ENCODE measurements around the gene NMBR.
"Not testable (repeated sequence)": the region's sequence is repeated elsewhere in the genome, so short reads cannot be mapped to it uniquely, and the experiment has no call there.

The NMBR gene

GRCh38 chr6:142146828-142147662 is at the start of gene NMBR, which contains the start of gene VTA1:
NMBR (minus strand) TSS chr6:142147122; CDS start chr6:142088658, 58,464 bp downstream.
VTA1 (plus strand) TSS chr6:142147263; CDS start chr6:142147288, 25 bp downstream.
- DNase-seq (ENCODE audit: low spot score): peak; percentile 95

GRCh38 chr6:142195862-142196541 is 49.1 kb upstream of the NMBR start:
- no peak for DNase-seq (ENCODE audit: low spot score)

GRCh38 chr6:142193621-142194020 is 46.7 kb upstream of the NMBR start:
- DNase-seq (ENCODE audit: low spot score): no peak

- no peak for DNase-seq (ENCODE audit: low spot score)
These were observed 45.4 kb upstream of the NMBR start for GRCh38 chr6:142192343-142192742.

GRCh38 chr6:142189057-142189456 is 42.1 kb upstream of the NMBR start:
- no peak for DNase-seq (ENCODE audit: low spot score)

- DNase-seq (ENCODE audit: low spot score): not testable (repeated sequence)
These were observed 41.4 kb upstream of the NMBR start for GRCh38 chr6:142188341-142188740.

GRCh38 chr6:142187209-142187608 is 40.3 kb upstream of the NMBR start:
- DNase-seq (ENCODE audit: low spot score): no peak

- no peak for DNase-seq (ENCODE audit: low spot score)
These were observed 38.7 kb upstream of the NMBR start for GRCh38 chr6:142185641-142186040.

GRCh38 chr6:142184307-142184706 is 37.4 kb upstream of the NMBR start:
- DNase-seq (ENCODE audit: low spot score): no peak

- DNase-seq (ENCODE audit: low spot score): no peak
These were observed 36.4 kb upstream of the NMBR start for GRCh38 chr6:142183351-142183750.

- no peak for DNase-seq (ENCODE audit: low spot score)
These were observed 35.1 kb upstream of the NMBR start for GRCh38 chr6:142182004-142182403.

- no peak for DNase-seq (ENCODE audit: low spot score)
These were observed 31.2 kb upstream of the NMBR start for GRCh38 chr6:142178129-142178528.

- no peak for DNase-seq (ENCODE audit: low spot score)
These were observed 27.8 kb upstream of the NMBR start for GRCh38 chr6:142174703-142175102.

- DNase-seq (ENCODE audit: low spot score): no peak
These were observed 27.1 kb upstream of the NMBR start for GRCh38 chr6:142173980-142174379.

GRCh38 chr6:142172758-142173157 is 25.8 kb upstream of the NMBR start:
- DNase-seq (ENCODE audit: low spot score): no peak

- DNase-seq (ENCODE audit: low spot score): no peak
These were observed 24.4 kb upstream of the NMBR start for GRCh38 chr6:142171351-142171750.

- DNase-seq (ENCODE audit: low spot score): no peak
These were observed 20.6 kb upstream of the NMBR start for GRCh38 chr6:142167486-142167885.

GRCh38 chr6:142167071-142167470 is 20.1 kb upstream of the NMBR start:
- DNase-seq (ENCODE audit: low spot score): no peak

- no peak for DNase-seq (ENCODE audit: low spot score)
These were observed 18.3 kb upstream of the NMBR start for GRCh38 chr6:142165227-142165626.

- DNase-seq (ENCODE audit: low spot score): no peak
These were observed 15.9 kb upstream of the NMBR start for GRCh38 chr6:142162780-142163179.

- not testable (repeated sequence) for DNase-seq (ENCODE audit: low spot score)
These were observed 9.8 kb upstream of the NMBR start for GRCh38 chr6:142156758-142157068.

GRCh38 chr6:142155895-142156757 is 9.2 kb upstream of the NMBR start:
- no peak for DNase-seq (ENCODE audit: low spot score)

- DNase-seq (ENCODE audit: low spot score): no peak
These were observed 8.2 kb upstream of the NMBR start for GRCh38 chr6:142155091-142155490.

Measured in ecto neural progenitor cell (in vitro differentiated cells).